ENCODE measurements around the gene AP1G2. TPM values are rescaled to one million over a fixed set of nuclear protein-coding genes. Genes with fewer than 3 reads are reported as not detected.
"Not testable (repeated sequence)": the region's sequence is repeated elsewhere in the genome, so short reads cannot be mapped to it uniquely, and the experiment has no call there.

Gene AP1G2
- total RNA-seq, 2 donors from 2014 or later = 6.6 to 18.8 TPM

- no peak overlapping the region for H3K27ac ChIP-seq
- TF ChIP-seq CTCF (IDR thresholded peaks at IDR 0.05) = no peak
Measured at GRCh38 chr14:23589606-23590005, 22.0 kb upstream of the AP1G2 start.

GRCh38 chr14:23588884-23589598, 21.4 kb upstream of the AP1G2 start:
- no peaks in the 10 kb centered on the region for H3K36me3 ChIP-seq
- peaks cover 0 to 5% of the 10 kb centered on the region in 2 donors for H3K4me1 ChIP-seq
- H3K9me3 ChIP-seq = no peaks in the 10 kb centered on the region
- TF ChIP-seq CTCF (IDR thresholded peaks at IDR 0.05) = peak; percentile 40 to 78
- no peak overlapping the region for H3K4me3 ChIP-seq
- H3K27me3 ChIP-seq = no peaks in the 10 kb centered on the region
- DNase-seq (ENCODE audit: low spot score) = peak; percentile 73
- no peak overlapping the region for H3K27ac ChIP-seq

More at GRCh38 chr14:23589606-23590005, 22.0 kb upstream of the AP1G2 start:
- peaks cover 0 to 5% of the 10 kb centered on the region in 2 donors for H3K4me1 ChIP-seq
- H3K9me3 ChIP-seq = no peaks in the 10 kb centered on the region
- no peak for DNase-seq (ENCODE audit: low spot score)
- H3K4me3 ChIP-seq = no peak overlapping the region
- no peaks in the 10 kb centered on the region for H3K36me3 ChIP-seq
- no peaks in the 10 kb centered on the region for H3K27me3 ChIP-seq

- DNase-seq (ENCODE audit: low spot score); H3K9me3 ChIP-seq; H3K27ac ChIP-seq; H3K4me1 ChIP-seq; H3K27me3 ChIP-seq; H3K36me3 ChIP-seq; H3K4me3 ChIP-seq: not testable (repeated sequence)
Measured at GRCh38 chr14:23584527-23585203, 17.1 kb upstream of the AP1G2 start.

GRCh38 chr14:23583761-23584526, 16.4 kb upstream of the AP1G2 start:
- H3K9me3 ChIP-seq; H3K36me3 ChIP-seq; DNase-seq (ENCODE audit: low spot score); H3K4me3 ChIP-seq; H3K4me1 ChIP-seq; H3K27ac ChIP-seq; H3K27me3 ChIP-seq: not testable (repeated sequence)

GRCh38 chr14:23582906-23583760, 15.5 kb upstream of the AP1G2 start:
- no peaks in the 10 kb centered on the region for H3K36me3 ChIP-seq
- DNase-seq (ENCODE audit: low spot score) = no peak
- no peak for TF ChIP-seq CTCF (IDR thresholded peaks at IDR 0.05)
- no peaks in the 10 kb centered on the region for H3K9me3 ChIP-seq
- peaks cover 0 to 8% of the 10 kb centered on the region in 2 donors for H3K27me3 ChIP-seq
- peaks cover 0 to 4% of the 10 kb centered on the region in 2 donors for H3K4me1 ChIP-seq
- no peak overlapping the region for H3K4me3 ChIP-seq
- no peak overlapping the region for H3K27ac ChIP-seq

GRCh38 chr14:23580948-23581281, 13.3 kb upstream of the AP1G2 start:
- Histone ChIP-seq H3K4me1 (peaks cover 0 to 24% of the 10 kb centered on the region in 2 donors), H3K27me3 (peaks cover 15 to 29% of the 10 kb centered on the region in 2 donors), H3K4me3 (no peak overlapping the region), H3K36me3 (no peaks in the 10 kb centered on the region), H3K27ac (no peak overlapping the region), H3K9me3 (no peaks in the 10 kb centered on the region)
- no peak for TF ChIP-seq CTCF (IDR thresholded peaks at IDR 0.05)
- no peak for DNase-seq (ENCODE audit: low spot score)
